ENCODE data around the gene ADAMTS20. TPM values are rescaled to one million over a fixed set of nuclear protein-coding genes. Genes with fewer than 3 reads are reported as not detected.

Gene ADAMTS20
- total RNA-seq, 2 donors from 2014 or later = 0.70 to 1.1 TPM

DNA sequence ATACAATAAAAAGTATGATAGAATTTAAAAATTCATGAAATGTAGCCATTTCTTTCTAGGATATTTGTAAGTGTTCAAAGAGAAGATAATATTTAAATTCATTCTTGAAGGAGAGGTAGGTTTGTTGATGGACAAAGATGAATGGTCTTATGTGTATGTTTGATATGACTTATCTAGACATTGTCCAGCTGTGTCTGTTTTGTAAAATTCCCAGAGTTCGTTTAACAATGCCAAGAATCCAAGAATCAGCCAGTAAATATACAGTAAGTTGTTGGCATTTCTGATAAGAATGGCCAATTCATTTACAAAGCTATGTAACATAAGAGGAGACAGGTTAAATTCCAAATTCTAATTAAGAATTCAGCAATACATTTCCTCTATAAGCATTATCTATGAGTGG lies 150.9 kb downstream of the ADAMTS20 start:
- WGBS, 2 experiments (ENCODE audit: insufficient coverage in 1 of 2, insufficient read length in 1 of 2) = 63% methylated on average over 1 of the region's 1 CpG; no CpG with 5 or more reads in 1 of the 2 experiments
- H3K27me3 Mint-ChIP-seq (ENCODE audit: insufficient read depth) = no peaks in the 10 kb centered on the region
- H3K9ac ChIP-seq (ENCODE audit: extremely low read depth, low read length, poor library complexity, severe bottlenecking) = no peak overlapping the region
- H3K27me3 ChIP-seq (ENCODE audit: control insufficient read depth, insufficient read depth, low read length, poor library complexity, severe bottlenecking) = no peaks in the 10 kb centered on the region
- H3K36me3 ChIP-seq (ENCODE audit: control insufficient read depth, insufficient read depth, low read length) = no peaks in the 10 kb centered on the region
- no peaks in the 10 kb centered on the region for H3K36me3 Mint-ChIP-seq (ENCODE audit: low read depth)
- H3K4me3 Mint-ChIP-seq = no peak overlapping the region
- peaks cover 3% of the 10 kb centered on the region for H3K4me1 Mint-ChIP-seq
- no peak overlapping the region for H3K4me3 ChIP-seq (ENCODE audit: low read length)
- H3K4me1 ChIP-seq (ENCODE audit: control insufficient read depth, insufficient read depth, low read length) = no peaks in the 10 kb centered on the region
- DNase-seq = no peak
- TF ChIP-seq, protein P1, sequence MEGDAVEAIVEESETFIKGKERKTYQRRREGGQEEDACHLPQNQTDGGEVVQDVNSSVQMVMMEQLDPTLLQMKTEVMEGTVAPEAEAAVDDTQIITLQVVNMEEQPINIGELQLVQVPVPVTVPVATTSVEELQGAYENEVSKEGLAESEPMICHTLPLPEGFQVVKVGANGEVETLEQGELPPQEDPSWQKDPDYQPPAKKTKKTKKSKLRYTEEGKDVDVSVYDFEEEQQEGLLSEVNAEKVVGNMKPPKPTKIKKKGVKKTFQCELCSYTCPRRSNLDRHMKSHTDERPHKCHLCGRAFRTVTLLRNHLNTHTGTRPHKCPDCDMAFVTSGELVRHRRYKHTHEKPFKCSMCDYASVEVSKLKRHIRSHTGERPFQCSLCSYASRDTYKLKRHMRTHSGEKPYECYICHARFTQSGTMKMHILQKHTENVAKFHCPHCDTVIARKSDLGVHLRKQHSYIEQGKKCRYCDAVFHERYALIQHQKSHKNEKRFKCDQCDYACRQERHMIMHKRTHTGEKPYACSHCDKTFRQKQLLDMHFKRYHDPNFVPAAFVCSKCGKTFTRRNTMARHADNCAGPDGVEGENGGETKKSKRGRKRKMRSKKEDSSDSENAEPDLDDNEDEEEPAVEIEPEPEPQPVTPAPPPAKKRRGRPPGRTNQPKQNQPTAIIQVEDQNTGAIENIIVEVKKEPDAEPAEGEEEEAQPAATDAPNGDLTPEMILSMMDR (conservative IDR thresholded peaks at IDR 0.05) = no peak
- no peak overlapping the region for H3K27ac ChIP-seq (ENCODE audit: low read depth, low read length)
- no peak overlapping the region for H3K27ac Mint-ChIP-seq
- H3K9me3 Mint-ChIP-seq = no peaks in the 10 kb centered on the region
- no peaks in the 10 kb centered on the region for H3K9me3 ChIP-seq (ENCODE audit: control insufficient read depth, low read length)

DNA sequence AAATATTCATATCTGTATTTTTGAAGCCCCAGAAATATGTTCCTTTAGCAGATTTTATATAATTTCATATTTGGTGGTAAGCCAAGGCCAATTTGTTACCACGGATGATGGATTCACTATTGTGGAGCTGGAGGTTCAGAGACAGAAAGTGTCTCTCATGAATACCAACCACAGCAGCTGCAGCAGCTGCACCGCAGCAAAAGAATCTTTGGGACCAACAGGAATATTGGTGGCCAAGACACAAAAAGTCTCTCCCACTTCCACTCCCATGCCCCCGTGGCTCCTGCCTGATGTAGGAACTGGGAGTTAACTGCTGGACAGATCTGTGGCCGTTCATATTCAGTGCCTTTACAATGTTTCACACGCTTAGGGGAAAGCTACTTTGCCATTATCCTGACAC lies 155.3 kb downstream of the ADAMTS20 start:
- no peaks in the 10 kb centered on the region for H3K27me3 ChIP-seq (ENCODE audit: control insufficient read depth, insufficient read depth, low read length, poor library complexity, severe bottlenecking)
- Mint-ChIP-seq H3K9me3 (no peaks in the 10 kb centered on the region), H3K36me3 (ENCODE audit: low read depth) (no peaks in the 10 kb centered on the region), H3K27ac (no peak overlapping the region), H3K4me3 (no peak overlapping the region), H3K27me3 (ENCODE audit: insufficient read depth) (no peaks in the 10 kb centered on the region), H3K4me1 (peaks cover under 1% of the 10 kb centered on the region)
- WGBS, 2 experiments (ENCODE audit: insufficient coverage in 1 of 2, insufficient read length in 1 of 2) = 89 to 100% methylated on average over 1 to 5 of the region's 5 CpGs
- no peaks in the 10 kb centered on the region for H3K36me3 ChIP-seq (ENCODE audit: control insufficient read depth, insufficient read depth, low read length)
- TF ChIP-seq, protein P1 (conservative IDR thresholded peaks at IDR 0.05) = no peak
- H3K27ac ChIP-seq (ENCODE audit: low read depth, low read length) = no peak overlapping the region
- H3K4me3 ChIP-seq (ENCODE audit: low read length) = no peak overlapping the region
- H3K9me3 ChIP-seq (ENCODE audit: control insufficient read depth, low read length) = no peaks in the 10 kb centered on the region
- no peaks in the 10 kb centered on the region for H3K4me1 ChIP-seq (ENCODE audit: control insufficient read depth, insufficient read depth, low read length)
- H3K9ac ChIP-seq (ENCODE audit: extremely low read depth, low read length, poor library complexity, severe bottlenecking) = no peak overlapping the region
- no peak for DNase-seq

DNA sequence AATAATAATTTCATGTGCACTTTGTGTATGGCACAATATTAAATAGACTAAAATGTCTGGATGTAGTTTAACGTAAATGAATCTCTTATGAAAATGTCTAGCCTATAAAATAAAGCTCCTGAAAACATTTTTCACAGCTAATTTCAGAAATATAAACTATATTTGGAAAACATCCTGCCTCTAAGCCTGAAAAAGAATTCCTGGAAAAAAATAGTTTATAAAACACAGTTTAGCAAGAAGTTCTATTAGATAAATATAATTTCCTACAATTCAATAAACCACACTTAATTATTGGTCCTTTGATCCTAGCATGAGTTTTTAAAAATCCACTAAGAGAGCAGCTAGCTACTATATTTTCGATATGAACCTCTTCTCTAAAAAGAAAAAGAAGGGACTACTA lies 159.9 kb downstream of the ADAMTS20 start:
- H3K4me1 ChIP-seq (ENCODE audit: control insufficient read depth, insufficient read depth, low read length) = peaks cover 4% of the 10 kb centered on the region
- TF ChIP-seq, protein P1 (conservative IDR thresholded peaks at IDR 0.05) = no peak
- H3K27me3 Mint-ChIP-seq (ENCODE audit: insufficient read depth) = no peaks in the 10 kb centered on the region
- H3K9me3 Mint-ChIP-seq = no peaks in the 10 kb centered on the region
- no peak overlapping the region for H3K4me3 Mint-ChIP-seq
- no peaks in the 10 kb centered on the region for H3K36me3 ChIP-seq (ENCODE audit: control insufficient read depth, insufficient read depth, low read length)
- peaks cover 6% of the 10 kb centered on the region for H3K4me1 Mint-ChIP-seq
- H3K9ac ChIP-seq (ENCODE audit: extremely low read depth, low read length, poor library complexity, severe bottlenecking) = no peak overlapping the region
- no peaks in the 10 kb centered on the region for H3K36me3 Mint-ChIP-seq (ENCODE audit: low read depth)
- H3K27ac ChIP-seq (ENCODE audit: low read depth, low read length) = no peak overlapping the region
- no peak for DNase-seq
- no peaks in the 10 kb centered on the region for H3K27me3 ChIP-seq (ENCODE audit: control insufficient read depth, insufficient read depth, low read length, poor library complexity, severe bottlenecking)
- no peak overlapping the region for H3K27ac Mint-ChIP-seq
- no peak overlapping the region for H3K4me3 ChIP-seq (ENCODE audit: low read length)
- H3K9me3 ChIP-seq (ENCODE audit: control insufficient read depth, low read length) = no peaks in the 10 kb centered on the region
- 89% methylated on average over 2 of the region's 2 CpGs; no CpG with 5 or more reads in 1 of the 2 experiments for WGBS, 2 experiments (ENCODE audit: insufficient coverage in 1 of 2, insufficient read length in 1 of 2)

Data from endodermal cell (in vitro differentiated cells).